ENCODE results near the gene DNAJB8. TPM values are rescaled to one million over a fixed set of nuclear protein-coding genes. Genes with fewer than 3 reads are reported as not detected.

DNAJB8 gene
- total RNA-seq (2012; rRNA removed), result under 0.01 TPM in 1 of 2 replicates, not detected in the other

- Histone ChIP-seq H3K4me1 (ENCODE audit: control insufficient read depth, insufficient read depth, low read length) (no peaks in the 10 kb centered on the region), H3K27me3 (ENCODE audit: control insufficient read depth, insufficient read depth, low read length) (peaks cover 61% of the 10 kb centered on the region), H3K9ac (ENCODE audit: low read depth, low read length) (no peak within 1 kb of the TSS), H3K4me2 (ENCODE audit: low read length) (no peak within 1 kb of the TSS), H3K4me3 (ENCODE audit: low read length) (no peak within 1 kb of the TSS), H3K36me3 (ENCODE audit: insufficient read depth, low read length) (no peaks in the 10 kb centered on the region), H3K9me3 (replicated peaks; ENCODE audit: low read length) (no peaks in the 10 kb centered on the region)
These were observed at the start of gene DNAJB8 for GRCh38 chr3:128466840-128467541. DNAJB8 (minus strand) TSS chr3:128466890; CDS start chr3:128463245, 3,645 bp downstream.

GRCh38 chr3:128515967-128516366, 49.3 kb upstream of the DNAJB8 start:
- no peaks in the 10 kb centered on the region for H3K36me3 ChIP-seq (ENCODE audit: insufficient read depth, low read length)
- peaks cover 72% of the 10 kb centered on the region for H3K27me3 ChIP-seq (ENCODE audit: control insufficient read depth, insufficient read depth, low read length)
- no peak overlapping the region for H3K4me3 ChIP-seq (ENCODE audit: low read length)
- no peak overlapping the region for H3K9ac ChIP-seq (ENCODE audit: low read depth, low read length)
- no peaks in the 10 kb centered on the region for H3K9me3 ChIP-seq (replicated peaks; ENCODE audit: low read length)
- H3K4me2 ChIP-seq (ENCODE audit: low read length), result no peak overlapping the region
- H3K4me1 ChIP-seq (ENCODE audit: control insufficient read depth, insufficient read depth, low read length), result no peaks in the 10 kb centered on the region

- H3K4me3 ChIP-seq (ENCODE audit: low read length), result no peak overlapping the region
- no peaks in the 10 kb centered on the region for H3K4me1 ChIP-seq (ENCODE audit: control insufficient read depth, insufficient read depth, low read length)
- H3K36me3 ChIP-seq (ENCODE audit: insufficient read depth, low read length), result no peaks in the 10 kb centered on the region
- no peak overlapping the region for H3K9ac ChIP-seq (ENCODE audit: low read depth, low read length)
- H3K9me3 ChIP-seq (replicated peaks; ENCODE audit: low read length), result no peaks in the 10 kb centered on the region
- no peak overlapping the region for H3K4me2 ChIP-seq (ENCODE audit: low read length)
- peaks cover 52% of the 10 kb centered on the region for H3K27me3 ChIP-seq (ENCODE audit: control insufficient read depth, insufficient read depth, low read length)
These were observed 42.2 kb upstream of the DNAJB8 start for GRCh38 chr3:128508852-128509251.

- H3K27me3 ChIP-seq (ENCODE audit: control insufficient read depth, insufficient read depth, low read length), result peaks cover 60% of the 10 kb centered on the region
- no peak overlapping the region for H3K9ac ChIP-seq (ENCODE audit: low read depth, low read length)
- H3K9me3 ChIP-seq (replicated peaks; ENCODE audit: low read length), result no peaks in the 10 kb centered on the region
- no peak overlapping the region for H3K4me2 ChIP-seq (ENCODE audit: low read length)
- H3K36me3 ChIP-seq (ENCODE audit: insufficient read depth, low read length), result no peaks in the 10 kb centered on the region
- H3K4me1 ChIP-seq (ENCODE audit: control insufficient read depth, insufficient read depth, low read length), result no peaks in the 10 kb centered on the region
- no peak overlapping the region for H3K4me3 ChIP-seq (ENCODE audit: low read length)
These were observed 40.1 kb upstream of the DNAJB8 start for GRCh38 chr3:128506754-128507153.

- Histone ChIP-seq H3K9me3 (replicated peaks; ENCODE audit: low read length) (no peaks in the 10 kb centered on the region), H3K4me1 (ENCODE audit: control insufficient read depth, insufficient read depth, low read length) (no peaks in the 10 kb centered on the region), H3K9ac (ENCODE audit: low read depth, low read length) (no peak overlapping the region), H3K4me3 (ENCODE audit: low read length) (no peak overlapping the region), H3K27me3 (ENCODE audit: control insufficient read depth, insufficient read depth, low read length) (peaks cover 65% of the 10 kb centered on the region), H3K4me2 (ENCODE audit: low read length) (no peak overlapping the region), H3K36me3 (ENCODE audit: insufficient read depth, low read length) (no peaks in the 10 kb centered on the region)
These were observed 39.1 kb upstream of the DNAJB8 start for GRCh38 chr3:128505771-128506170.

GRCh38 chr3:128504963-128505730, 38.5 kb upstream of the DNAJB8 start:
- H3K4me3 ChIP-seq (ENCODE audit: low read length), result no peak overlapping the region
- no peaks in the 10 kb centered on the region for H3K4me1 ChIP-seq (ENCODE audit: control insufficient read depth, insufficient read depth, low read length)
- no peaks in the 10 kb centered on the region for H3K9me3 ChIP-seq (replicated peaks; ENCODE audit: low read length)
- no peak overlapping the region for H3K9ac ChIP-seq (ENCODE audit: low read depth, low read length)
- H3K36me3 ChIP-seq (ENCODE audit: insufficient read depth, low read length), result no peaks in the 10 kb centered on the region
- H3K4me2 ChIP-seq (ENCODE audit: low read length), result no peak overlapping the region
- peaks cover 59% of the 10 kb centered on the region for H3K27me3 ChIP-seq (ENCODE audit: control insufficient read depth, insufficient read depth, low read length)

GRCh38 chr3:128504533-128504915, 37.8 kb upstream of the DNAJB8 start:
- Histone ChIP-seq H3K4me1 (ENCODE audit: control insufficient read depth, insufficient read depth, low read length) (no peaks in the 10 kb centered on the region), H3K36me3 (ENCODE audit: insufficient read depth, low read length) (no peaks in the 10 kb centered on the region), H3K9me3 (replicated peaks; ENCODE audit: low read length) (no peaks in the 10 kb centered on the region), H3K9ac (ENCODE audit: low read depth, low read length) (no peak overlapping the region), H3K4me3 (ENCODE audit: low read length) (no peak overlapping the region), H3K4me2 (ENCODE audit: low read length) (no peak overlapping the region), H3K27me3 (ENCODE audit: control insufficient read depth, insufficient read depth, low read length) (peaks cover 55% of the 10 kb centered on the region)

GRCh38 chr3:128503751-128504532, 37.3 kb upstream of the DNAJB8 start:
- H3K4me3 ChIP-seq (ENCODE audit: low read length), result no peak overlapping the region
- no peaks in the 10 kb centered on the region for H3K4me1 ChIP-seq (ENCODE audit: control insufficient read depth, insufficient read depth, low read length)
- H3K4me2 ChIP-seq (ENCODE audit: low read length), result no peak overlapping the region
- no peak overlapping the region for H3K9ac ChIP-seq (ENCODE audit: low read depth, low read length)
- no peaks in the 10 kb centered on the region for H3K9me3 ChIP-seq (replicated peaks; ENCODE audit: low read length)
- H3K36me3 ChIP-seq (ENCODE audit: insufficient read depth, low read length), result no peaks in the 10 kb centered on the region
- peaks cover 55% of the 10 kb centered on the region for H3K27me3 ChIP-seq (ENCODE audit: control insufficient read depth, insufficient read depth, low read length)

- Histone ChIP-seq H3K9me3 (replicated peaks; ENCODE audit: low read length) (no peaks in the 10 kb centered on the region), H3K9ac (ENCODE audit: low read depth, low read length) (no peak overlapping the region), H3K4me1 (ENCODE audit: control insufficient read depth, insufficient read depth, low read length) (no peaks in the 10 kb centered on the region), H3K4me3 (ENCODE audit: low read length) (no peak overlapping the region), H3K27me3 (ENCODE audit: control insufficient read depth, insufficient read depth, low read length) (peaks cover 55% of the 10 kb centered on the region), H3K36me3 (ENCODE audit: insufficient read depth, low read length) (no peaks in the 10 kb centered on the region), H3K4me2 (ENCODE audit: low read length) (no peak overlapping the region)
These were observed 36.5 kb upstream of the DNAJB8 start for GRCh38 chr3:128503164-128503651.

- Histone ChIP-seq H3K27me3 (ENCODE audit: control insufficient read depth, insufficient read depth, low read length) (peaks cover 53% of the 10 kb centered on the region), H3K4me3 (ENCODE audit: low read length) (no peak overlapping the region), H3K36me3 (ENCODE audit: insufficient read depth, low read length) (no peaks in the 10 kb centered on the region), H3K4me1 (ENCODE audit: control insufficient read depth, insufficient read depth, low read length) (peaks cover 2% of the 10 kb centered on the region), H3K4me2 (ENCODE audit: low read length) (no peak overlapping the region), H3K9ac (ENCODE audit: low read depth, low read length) (no peak overlapping the region), H3K9me3 (replicated peaks; ENCODE audit: low read length) (no peaks in the 10 kb centered on the region)
These were observed 36.0 kb upstream of the DNAJB8 start for GRCh38 chr3:128502712-128503111.

- Histone ChIP-seq H3K4me3 (ENCODE audit: low read length) (no peak overlapping the region), H3K4me1 (ENCODE audit: control insufficient read depth, insufficient read depth, low read length) (peaks cover 11% of the 10 kb centered on the region), H3K27me3 (ENCODE audit: control insufficient read depth, insufficient read depth, low read length) (peaks cover 56% of the 10 kb centered on the region)
These were observed 34.7 kb upstream of the DNAJB8 start for GRCh38 chr3:128501431-128501830.

More at GRCh38 chr3:128501431-128501830, 34.7 kb upstream of the DNAJB8 start:
- Histone ChIP-seq H3K4me2 (ENCODE audit: low read length) (no peak overlapping the region), H3K36me3 (ENCODE audit: insufficient read depth, low read length) (no peaks in the 10 kb centered on the region), H3K9ac (ENCODE audit: low read depth, low read length) (no peak overlapping the region), H3K9me3 (replicated peaks; ENCODE audit: low read length) (no peaks in the 10 kb centered on the region)
